Colonic mucosa (tissue), 4 donors: ENCODE results near the gene MDC1. TPM values are rescaled to one million over a fixed set of nuclear protein-coding genes. Genes with fewer than 3 reads are reported as not detected.

Experiments used
- DNase-seq: peaks from one replicate; pipeline ENCODE4 v3.0.0-alpha.2; 2020
- H3K27ac ChIP-seq: fragments of 200-600 bp; one replicate; pipeline ENCODE4 v1.8.0; 2021
- H3K27me3 ChIP-seq: fragments of 200-600 bp; one replicate; pipeline ENCODE4 v1.8.0; 2021
- H3K36me3 ChIP-seq: fragments of 200-600 bp; one replicate; pipeline ENCODE4 v1.8.0; 2021
- H3K4me1 ChIP-seq: fragments of 200-600 bp; one replicate; pipeline ENCODE4 v1.8.0; 2021; ENCODE audit warnings: mild to moderate bottlenecking
- H3K4me3 ChIP-seq: fragments of 200-600 bp; one replicate; pipeline ENCODE4 v1.8.0; 2021
- H3K9ac ChIP-seq, 2 donors: one replicate each; pipeline ENCODE4 v1.7.0; 2013; ENCODE audit warnings: control low read depth in 2 of 2, low read depth in 2 of 2, low read length in 2 of 2
- H3K9me3 ChIP-seq: fragments of 200-600 bp; one replicate; pipeline ENCODE4 v1.8.0; 2021
- intact Hi-C: fragments of 100-400 bp; cut with DNase I; formaldehyde crosslinking; loops from one replicate; pipeline ENCODE4 v1.14.1; 2022
- total RNA-seq, 2 donors: library from RNA; stranded (reverse); fragmentation: NEBNext Ultra II Directional in 1 of 2; extraction: Animal tissue kit (Norgen Biotek cat#: 25700) in 1 of 2; gene quantifications; one replicate each; pipeline ENCODE4 v1.2.1, GENCODE V29; 2021
- TF ChIP-seq, protein P1 (sequence below): fragments of 200-600 bp; IDR thresholded peaks from one replicate; pipeline ENCODE4 v1.8.0; 2022; ENCODE audit warnings: antibody characterized with exemption, mild to moderate bottlenecking
- donor health status: healthy.
- donor health status: DM: no; HTN: no; CAD: no.
- donor health status: DM: no; HTN: no; CAD: no.

MDC1 gene
- total RNA-seq, 2 donors from 2014 or later, result 14.0 to 59.0 TPM

DNA sequence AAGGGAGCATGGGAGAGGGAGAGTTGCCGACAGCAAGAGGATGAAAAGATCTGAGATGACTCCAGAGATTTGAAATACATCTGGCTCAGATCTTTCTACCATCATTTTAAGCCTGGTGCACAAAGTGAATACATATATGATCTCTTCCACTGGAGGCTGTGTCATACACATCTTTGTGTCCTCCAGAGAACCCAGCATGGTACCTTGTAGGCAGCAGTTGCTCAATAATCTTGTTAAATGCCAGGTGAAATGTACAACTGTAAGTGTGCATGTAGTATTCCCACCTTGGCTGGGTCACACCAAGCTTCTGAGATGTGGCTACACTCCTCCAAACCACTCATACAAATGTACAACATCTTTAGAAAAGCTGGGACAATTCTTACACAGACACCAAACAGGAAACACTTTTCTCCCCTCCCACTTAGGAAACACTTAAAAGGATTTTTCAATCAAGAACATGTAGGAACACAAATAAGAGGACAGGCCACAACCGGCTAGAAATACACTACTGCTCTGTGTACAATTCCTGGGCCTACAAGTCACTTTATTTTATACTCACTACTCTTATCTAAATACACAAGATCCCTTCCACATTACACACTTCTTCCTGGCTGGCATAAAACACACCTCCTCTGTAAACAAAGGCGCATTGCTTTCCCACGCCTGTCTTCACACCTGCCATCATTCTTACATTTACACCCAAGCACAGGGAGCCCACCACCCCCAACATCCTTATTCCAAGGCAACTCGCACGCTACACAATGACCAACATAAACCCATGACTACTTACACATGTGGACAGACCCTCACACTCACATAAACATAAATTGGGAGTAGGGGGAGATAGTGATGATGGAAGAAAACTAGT, 31.1 kb upstream of the MDC1 start:
- peak overlapping the region in 1 of 2 donors; percentile 70 for H3K9ac ChIP-seq
- no peaks in the 10 kb centered on the region for H3K36me3 ChIP-seq
- H3K9me3 ChIP-seq, result no peaks in the 10 kb centered on the region
- peak; percentile 72 for DNase-seq
- no peaks in the 10 kb centered on the region for H3K27me3 ChIP-seq
- peak overlapping the region; percentile 78 for H3K27ac ChIP-seq
- H3K4me1 ChIP-seq, result peaks cover 14% of the 10 kb centered on the region
- intact Hi-C loops, result no loop called here
- no peak overlapping the region for H3K4me3 ChIP-seq
- TF ChIP-seq, protein P1, sequence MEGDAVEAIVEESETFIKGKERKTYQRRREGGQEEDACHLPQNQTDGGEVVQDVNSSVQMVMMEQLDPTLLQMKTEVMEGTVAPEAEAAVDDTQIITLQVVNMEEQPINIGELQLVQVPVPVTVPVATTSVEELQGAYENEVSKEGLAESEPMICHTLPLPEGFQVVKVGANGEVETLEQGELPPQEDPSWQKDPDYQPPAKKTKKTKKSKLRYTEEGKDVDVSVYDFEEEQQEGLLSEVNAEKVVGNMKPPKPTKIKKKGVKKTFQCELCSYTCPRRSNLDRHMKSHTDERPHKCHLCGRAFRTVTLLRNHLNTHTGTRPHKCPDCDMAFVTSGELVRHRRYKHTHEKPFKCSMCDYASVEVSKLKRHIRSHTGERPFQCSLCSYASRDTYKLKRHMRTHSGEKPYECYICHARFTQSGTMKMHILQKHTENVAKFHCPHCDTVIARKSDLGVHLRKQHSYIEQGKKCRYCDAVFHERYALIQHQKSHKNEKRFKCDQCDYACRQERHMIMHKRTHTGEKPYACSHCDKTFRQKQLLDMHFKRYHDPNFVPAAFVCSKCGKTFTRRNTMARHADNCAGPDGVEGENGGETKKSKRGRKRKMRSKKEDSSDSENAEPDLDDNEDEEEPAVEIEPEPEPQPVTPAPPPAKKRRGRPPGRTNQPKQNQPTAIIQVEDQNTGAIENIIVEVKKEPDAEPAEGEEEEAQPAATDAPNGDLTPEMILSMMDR, result no peak

DNA sequence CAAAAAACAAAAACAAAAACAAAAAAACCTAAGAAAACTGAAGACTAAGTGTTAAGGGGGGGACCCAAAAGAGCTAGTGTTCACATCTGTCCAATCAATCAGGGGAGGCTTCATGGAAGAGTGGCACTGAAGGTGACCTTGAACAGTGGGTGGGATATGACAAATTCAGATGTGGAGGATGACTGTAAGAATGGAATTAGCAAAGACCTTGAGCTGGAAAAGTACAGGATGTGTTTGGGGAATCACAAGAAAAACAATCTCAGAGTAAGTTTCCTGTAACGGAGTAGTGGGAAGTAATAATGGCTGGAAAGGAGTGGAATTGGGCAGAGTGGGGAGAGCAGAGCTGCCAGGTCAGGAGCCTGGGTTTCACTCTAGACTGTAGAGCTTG, 30.2 kb upstream of the MDC1 start:
- DNase-seq, result no peak
- no peak overlapping the region for H3K4me3 ChIP-seq
- no peaks in the 10 kb centered on the region for H3K36me3 ChIP-seq
- H3K9ac ChIP-seq, result peak overlapping the region in 1 of 2 donors; percentile 70
- TF ChIP-seq, protein P1, result no peak
- H3K9me3 ChIP-seq, result no peaks in the 10 kb centered on the region
- peak overlapping the region; percentile 78 for H3K27ac ChIP-seq
- no peaks in the 10 kb centered on the region for H3K27me3 ChIP-seq
- intact Hi-C loops, result no loop called here
- peaks cover 14% of the 10 kb centered on the region for H3K4me1 ChIP-seq

DNA sequence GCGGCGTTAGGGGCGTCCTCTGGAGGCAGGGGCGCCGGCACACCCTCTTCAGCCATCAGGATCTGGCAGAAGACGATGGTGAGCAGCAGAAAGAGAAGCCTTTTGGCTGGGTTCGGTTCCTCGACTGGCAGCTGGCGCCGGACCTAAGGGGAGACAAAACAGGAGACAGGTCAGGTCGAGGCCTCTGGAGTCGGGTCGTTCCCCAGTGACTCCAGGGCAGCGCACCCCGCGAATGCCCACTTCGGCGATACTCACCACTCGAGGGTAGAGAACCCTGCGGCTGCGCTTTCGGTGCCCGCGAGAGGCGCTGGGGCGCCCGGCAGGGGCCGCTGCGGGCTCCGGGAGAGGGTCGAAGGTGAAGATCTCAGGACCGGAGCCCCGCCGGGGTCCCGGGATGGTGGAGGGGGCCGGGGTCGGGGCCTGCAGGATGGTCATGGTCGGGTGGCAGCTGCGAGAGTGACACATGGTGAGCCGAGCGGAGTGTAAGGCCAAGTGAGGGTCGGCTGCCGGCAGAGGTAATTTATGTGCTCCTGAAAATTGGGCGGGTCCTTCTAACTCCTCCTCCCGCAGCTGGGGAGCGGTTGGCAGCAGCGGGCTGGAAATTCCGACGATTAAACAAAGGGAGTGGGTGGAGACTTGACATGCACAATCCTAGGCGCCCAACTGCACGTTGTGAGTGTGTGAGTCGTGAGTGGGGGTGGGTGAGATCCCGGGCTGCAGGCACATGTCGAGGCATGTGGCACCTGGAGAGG, 27.1 kb upstream of the MDC1 start, which contains the start of gene IER3:
IER3 (minus strand) TSS at position 494 of the 752 bp plus-strand sequence; CDS start at position 465, 29 bp downstream.
- no peaks in the 10 kb centered on the region for H3K9me3 ChIP-seq
- intact Hi-C loops, result loop anchor here (5.0 kb wide), 3 partner anchors 38 to 133 kb away; no protein-coding TSS in a partner anchor
- H3K4me1 ChIP-seq, result peaks cover 18% of the 10 kb centered on the region
- peak; percentile 93 for DNase-seq
- peak within 1 kb of the TSS; percentile 98 for H3K27ac ChIP-seq
- H3K4me3 ChIP-seq, result peak within 1 kb of the TSS; percentile 81
- H3K36me3 ChIP-seq, result peaks cover 12% of the 10 kb centered on the region
- peak within 1 kb of the TSS; percentile 91 to 94 for H3K9ac ChIP-seq
- TF ChIP-seq, protein P1, result peak; percentile 40
- no peaks in the 10 kb centered on the region for H3K27me3 ChIP-seq

DNA sequence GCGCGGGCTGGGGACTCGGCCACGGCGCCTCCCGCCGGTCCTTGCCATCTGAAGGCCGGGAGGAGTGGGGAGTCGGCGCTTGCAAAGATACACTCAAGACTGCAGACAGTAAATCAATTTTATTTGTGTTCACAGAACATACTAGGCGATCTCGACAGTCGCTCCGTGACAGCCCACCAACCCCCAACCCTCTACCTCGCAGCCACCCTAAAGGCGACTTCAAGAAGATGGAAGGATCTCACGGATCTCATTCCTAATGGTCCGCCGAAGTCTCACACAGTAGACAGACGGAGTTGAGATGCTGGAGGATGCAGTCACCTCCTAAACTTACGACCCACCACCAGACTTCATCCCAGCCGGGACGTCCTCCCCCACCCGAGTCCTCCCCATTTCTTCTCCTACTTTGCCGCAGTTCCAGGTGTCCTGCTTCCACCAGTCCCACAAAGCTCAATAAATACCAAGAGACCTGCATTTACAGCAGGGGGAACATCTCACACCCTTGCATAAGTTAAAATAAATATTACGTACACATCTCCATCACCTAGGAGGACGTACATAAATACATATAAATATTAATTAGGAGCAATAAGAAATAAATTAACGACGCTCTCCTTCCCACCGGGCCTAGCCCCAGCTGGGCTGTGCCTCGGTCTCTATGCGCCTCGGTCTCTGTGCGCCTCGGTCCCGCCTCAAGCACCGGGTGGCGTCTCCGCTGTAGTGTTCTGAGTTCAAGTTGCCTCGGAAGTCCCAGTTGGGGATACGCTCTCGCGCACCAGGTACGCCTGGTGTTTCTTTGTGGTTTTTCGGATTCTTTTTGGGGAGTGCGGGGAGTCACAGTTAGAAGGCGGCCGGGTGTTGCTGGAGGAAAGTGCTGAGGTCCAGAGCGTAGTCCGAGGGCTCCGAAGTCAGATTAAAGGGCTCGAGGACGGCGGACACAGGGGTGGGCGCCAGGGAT, 26.3 kb upstream of the MDC1 start:
- TF ChIP-seq, protein P1, result no peak
- H3K9ac ChIP-seq, result peak overlapping the region; percentile 91 to 94
- no peaks in the 10 kb centered on the region for H3K27me3 ChIP-seq
- peak overlapping the region; percentile 98 for H3K27ac ChIP-seq
- DNase-seq, result peak; percentile 62
- H3K4me3 ChIP-seq, result peak overlapping the region; percentile 81
- no peaks in the 10 kb centered on the region for H3K9me3 ChIP-seq
- intact Hi-C loops, result loop anchor here (5.0 kb wide), 3 partner anchors 39 to 134 kb away; no protein-coding TSS in a partner anchor
- H3K36me3 ChIP-seq, result peaks cover 19% of the 10 kb centered on the region
- H3K4me1 ChIP-seq, result peaks cover 27% of the 10 kb centered on the region
